Rectal smooth muscle tissue (tissue), 1 donor: ENCODE results near the gene HSPG2.
"Not testable (repeated sequence)": the region's sequence is repeated elsewhere in the genome, so short reads cannot be mapped to it uniquely, and the experiment has no call there.

Source experiments
- H3K27ac ChIP-seq: one replicate; pipeline ENCODE4 v1.7.0; 2013; ENCODE audit warnings: low read depth, low read length, inconsistent platforms
- H3K27me3 ChIP-seq: one replicate; pipeline ENCODE4 v1.7.0; 2013; ENCODE audit warnings: low read length; ENCODE audit not compliant: control insufficient read depth, insufficient read depth
- H3K36me3 ChIP-seq: one replicate; pipeline ENCODE4 v1.7.0; 2013; ENCODE audit warnings: low read length; ENCODE audit not compliant: control insufficient read depth, insufficient read depth
- H3K4me1 ChIP-seq: one replicate; pipeline ENCODE4 v1.7.0; 2013; ENCODE audit warnings: low read length; ENCODE audit not compliant: control insufficient read depth, insufficient read depth
- H3K4me3 ChIP-seq: one replicate; pipeline ENCODE4 v1.7.0; 2013; ENCODE audit warnings: low read length
- H3K9ac ChIP-seq: one replicate; pipeline ENCODE4 v1.7.0; 2013; ENCODE audit warnings: low read length

HSPG2 gene

DNA sequence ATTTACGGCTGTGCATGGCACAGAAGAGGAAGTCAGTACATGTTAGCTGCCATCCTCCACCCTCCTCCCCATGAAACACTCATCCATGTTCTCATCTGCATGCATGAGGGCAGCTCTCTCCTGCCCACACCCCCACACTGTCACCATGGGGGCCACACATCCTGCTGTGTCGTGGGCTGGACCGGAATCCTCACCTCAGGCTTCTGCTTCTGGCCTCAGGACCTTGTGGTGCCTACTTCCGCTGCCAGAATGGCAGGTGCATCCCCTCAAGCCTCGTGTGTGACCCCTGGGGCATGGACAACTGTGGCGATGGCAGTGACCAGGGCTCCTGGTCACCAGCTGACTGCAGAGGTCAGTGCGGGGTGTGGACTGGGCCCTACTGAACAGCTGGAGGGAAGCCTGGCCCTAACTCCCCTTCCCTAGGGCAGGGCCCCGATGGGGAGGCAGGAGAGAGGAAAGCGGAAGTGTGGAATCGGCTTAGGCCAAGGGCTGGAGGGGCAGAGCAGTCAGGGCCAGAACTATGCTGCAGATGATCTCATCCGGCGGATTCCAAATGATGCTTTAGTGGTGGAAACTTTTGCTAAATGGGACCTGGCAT is 121.3 kb downstream of the HSPG2 start:
- Histone ChIP-seq H3K27me3 (no peaks in the 10 kb centered on the region), H3K4me1 (no peaks in the 10 kb centered on the region), H3K9ac (no peak overlapping the region), H3K36me3 (no peaks in the 10 kb centered on the region), H3K4me3 (no peak overlapping the region), H3K27ac (no peak overlapping the region)

- no peak overlapping the region for H3K9ac ChIP-seq
- H3K36me3 ChIP-seq, result no peaks in the 10 kb centered on the region
- no peak overlapping the region for H3K4me3 ChIP-seq
- no peaks in the 10 kb centered on the region for H3K27me3 ChIP-seq
- no peaks in the 10 kb centered on the region for H3K4me1 ChIP-seq
- no peak overlapping the region for H3K27ac ChIP-seq
These were observed 122.0 kb downstream of the HSPG2 start for GRCh38 chr1:21814981-21815582.

- Histone ChIP-seq H3K9ac (no peak overlapping the region), H3K4me3 (peak overlapping the region; percentile 53)
These were observed 122.7 kb downstream of the HSPG2 start for GRCh38 chr1:21814241-21814918.

GRCh38 chr1:21813542-21813941 is 123.6 kb downstream of the HSPG2 start:
- Histone ChIP-seq H3K4me3 (no peak overlapping the region), H3K27me3 (no peaks in the 10 kb centered on the region), H3K36me3 (no peaks in the 10 kb centered on the region), H3K9ac (no peak overlapping the region), H3K4me1 (no peaks in the 10 kb centered on the region), H3K27ac (no peak overlapping the region)

More at GRCh38 chr1:21814241-21814918, 122.7 kb downstream of the HSPG2 start:
- Histone ChIP-seq H3K36me3 (no peaks in the 10 kb centered on the region), H3K27ac (no peak overlapping the region), H3K27me3 (no peaks in the 10 kb centered on the region), H3K4me1 (no peaks in the 10 kb centered on the region)

- H3K27ac ChIP-seq, result no peak within 1 kb of the TSS
- no peak within 1 kb of the TSS for H3K4me3 ChIP-seq
- no peaks in the 10 kb centered on the region for H3K36me3 ChIP-seq
- H3K4me1 ChIP-seq, result no peaks in the 10 kb centered on the region
- H3K9ac ChIP-seq, result no peak within 1 kb of the TSS
- H3K27me3 ChIP-seq, result no peaks in the 10 kb centered on the region
These were observed 125.2 kb downstream of the HSPG2 start, which contains the start of gene LDLRAD2 for GRCh38 chr1:21811875-21812305. Gene LDLRAD2, plus strand, starts transcription at chr1:21812265. Its CDS starts 187 bp downstream, at chr1:21812452.

- Histone ChIP-seq H3K4me3 (no peak overlapping the region), H3K4me1 (no peaks in the 10 kb centered on the region), H3K27me3 (peaks cover 2% of the 10 kb centered on the region), H3K36me3 (no peaks in the 10 kb centered on the region), H3K27ac (no peak overlapping the region), H3K9ac (no peak overlapping the region)
These were observed 132.6 kb downstream of the HSPG2 start for GRCh38 chr1:21804536-21804935.

DNA sequence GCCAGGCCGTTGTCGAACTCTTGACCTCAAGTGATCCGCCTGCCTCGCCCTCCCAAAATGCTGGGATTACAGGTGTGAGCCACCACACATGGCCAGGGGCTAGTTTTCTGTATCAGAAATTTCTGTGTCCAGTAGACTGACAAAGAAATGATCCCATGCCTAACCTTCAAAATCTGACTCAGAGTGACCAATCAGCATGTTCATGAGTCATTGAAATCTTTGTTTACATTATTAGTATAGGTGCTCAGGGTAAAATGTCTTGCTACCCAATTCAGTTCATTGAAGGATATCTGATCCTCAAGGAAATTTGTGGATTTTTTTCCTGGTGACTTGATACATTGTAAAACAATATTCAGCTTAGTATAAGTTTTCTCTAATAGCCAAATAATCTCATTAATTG is 136.0 kb downstream of the HSPG2 start:
- no peak overlapping the region for H3K27ac ChIP-seq
- H3K4me3 ChIP-seq, result no peak overlapping the region
- H3K9ac ChIP-seq, result no peak overlapping the region
- H3K27me3 ChIP-seq, result peaks cover 2% of the 10 kb centered on the region
- no peaks in the 10 kb centered on the region for H3K4me1 ChIP-seq
- no peaks in the 10 kb centered on the region for H3K36me3 ChIP-seq

DNA sequence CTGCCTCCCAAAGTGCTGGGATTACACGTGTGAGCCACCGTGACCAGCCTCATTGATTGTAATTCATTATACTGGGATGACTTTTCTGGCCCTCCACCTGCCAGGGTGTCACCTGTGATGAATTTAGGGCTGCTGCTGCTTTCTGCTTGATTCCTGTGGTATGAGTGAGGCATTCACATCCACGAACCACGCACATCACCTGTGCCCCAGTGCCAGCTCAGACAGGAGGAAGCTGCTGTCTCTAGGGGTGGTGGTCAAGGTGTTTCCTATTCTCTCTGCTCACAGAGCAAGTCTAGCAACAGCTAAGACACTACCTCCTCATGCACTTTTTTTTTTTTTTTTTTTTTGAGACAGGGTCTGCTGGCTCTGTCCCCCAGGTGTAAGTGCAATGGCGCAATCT is 137.4 kb downstream of the HSPG2 start:
- H3K9ac ChIP-seq, result no peak overlapping the region
- H3K4me1 ChIP-seq, result no peaks in the 10 kb centered on the region
- H3K27ac ChIP-seq, result no peak overlapping the region
- H3K36me3 ChIP-seq, result no peaks in the 10 kb centered on the region
- peaks cover 2% of the 10 kb centered on the region for H3K27me3 ChIP-seq
- H3K4me3 ChIP-seq, result no peak overlapping the region

DNA sequence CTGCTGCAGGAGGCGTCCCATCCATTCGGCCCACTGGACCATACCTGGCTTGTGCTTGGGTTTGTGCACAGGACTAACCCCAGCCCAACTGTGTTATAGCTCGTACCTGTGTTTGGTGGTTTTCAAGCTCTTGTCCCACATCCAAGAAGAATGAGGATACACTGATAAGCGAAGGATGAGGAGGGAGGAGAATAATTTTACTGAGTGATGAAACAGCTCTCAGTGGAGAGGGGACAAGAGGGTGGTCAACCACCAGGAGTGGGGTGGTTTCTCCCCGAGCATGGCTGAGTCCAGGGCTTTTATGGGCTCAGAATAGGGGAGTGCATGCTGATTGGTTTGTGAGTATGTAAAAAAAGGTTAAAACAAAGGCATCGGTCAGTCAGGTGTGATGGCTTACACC is 142.0 kb downstream of the HSPG2 start:
- Histone ChIP-seq H3K27me3 (peaks cover 2% of the 10 kb centered on the region), H3K27ac (no peak overlapping the region), H3K9ac (no peak overlapping the region), H3K36me3 (no peaks in the 10 kb centered on the region), H3K4me3 (no peak overlapping the region), H3K4me1 (no peaks in the 10 kb centered on the region)

DNA sequence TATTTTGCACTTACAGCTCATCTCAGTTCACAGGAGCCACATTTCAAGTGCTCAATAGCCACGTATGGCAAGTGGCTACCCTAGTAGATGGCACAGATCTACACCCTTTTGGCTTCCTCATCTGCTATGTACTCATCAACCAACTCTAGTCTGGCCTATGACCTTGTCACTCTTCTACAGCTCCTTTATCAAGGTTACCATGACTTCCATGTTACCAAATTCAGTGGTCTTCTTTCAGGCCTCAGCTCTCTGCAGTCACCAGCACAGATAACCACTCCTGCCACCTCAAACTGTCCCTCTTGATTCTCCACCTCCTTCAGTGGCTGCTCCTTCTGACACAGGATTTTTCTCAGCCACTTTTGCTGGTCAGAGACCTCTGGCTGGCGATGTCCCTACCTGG is 142.5 kb downstream of the HSPG2 start:
- H3K4me1 ChIP-seq, result no peaks in the 10 kb centered on the region
- no peaks in the 10 kb centered on the region for H3K36me3 ChIP-seq
- H3K27me3 ChIP-seq, result peaks cover 1% of the 10 kb centered on the region
- H3K27ac ChIP-seq, result no peak overlapping the region
- no peak overlapping the region for H3K9ac ChIP-seq
- H3K4me3 ChIP-seq, result no peak overlapping the region

GRCh38 chr1:21793104-21793503 is 144.0 kb downstream of the HSPG2 start:
- H3K9ac ChIP-seq, result no peak overlapping the region
- H3K27me3 ChIP-seq, result no peaks in the 10 kb centered on the region
- no peaks in the 10 kb centered on the region for H3K4me1 ChIP-seq
- H3K27ac ChIP-seq, result no peak overlapping the region
- H3K36me3 ChIP-seq, result no peaks in the 10 kb centered on the region
- no peak overlapping the region for H3K4me3 ChIP-seq

DNA sequence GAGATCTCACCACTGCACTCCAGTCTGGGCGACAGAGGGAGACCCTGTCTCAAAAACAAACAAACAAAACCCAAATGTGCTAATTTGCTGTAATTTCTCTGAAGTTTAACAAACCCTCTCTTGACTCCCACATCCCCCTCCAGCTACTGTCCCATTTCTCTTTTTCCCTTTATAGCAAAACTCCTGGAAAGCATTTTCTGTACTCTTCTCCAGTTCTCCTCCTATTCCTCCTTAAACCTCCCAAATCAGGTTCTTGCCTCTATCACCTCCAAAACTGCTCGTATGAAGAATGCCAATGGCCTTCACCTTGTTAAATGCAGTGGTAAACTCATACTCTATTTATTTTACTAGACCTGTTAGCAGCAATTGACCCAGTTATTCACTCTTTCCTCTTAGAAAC is 150.5 kb downstream of the HSPG2 start:
- Histone ChIP-seq H3K27ac (no peak overlapping the region), H3K4me1 (peaks cover 2% of the 10 kb centered on the region), H3K36me3 (no peaks in the 10 kb centered on the region), H3K9ac (no peak overlapping the region), H3K27me3 (no peaks in the 10 kb centered on the region), H3K4me3 (no peak overlapping the region)

GRCh38 chr1:21785764-21786163 is 151.3 kb downstream of the HSPG2 start:
- H3K36me3 ChIP-seq, H3K27me3 ChIP-seq, H3K4me3 ChIP-seq, H3K27ac ChIP-seq, H3K9ac ChIP-seq, H3K4me1 ChIP-seq: not testable (repeated sequence)
